Thyroid gland (tissue), 4 donors: Measurements from ENCODE around the gene MAFG. TPM values are rescaled to one million over a fixed set of nuclear protein-coding genes. Genes with fewer than 3 reads are reported as not detected.
"Not testable (repeated sequence)": the region's sequence is repeated elsewhere in the genome, so short reads cannot be mapped to it uniquely, and the experiment has no call there.

Experiments used
- DNase-seq, 2 donors: peaks; one replicate each; pipeline ENCODE4 v3.0.0-alpha.2; 2019
- H3K27ac ChIP-seq, 3 donors: fragments of 200-600 bp; sonication (generic); 1 replicate in 2 of 3; 2 replicates in 1 of 3; pipeline ENCODE4 v1.5.1; 2016 to 2019; ENCODE audit warnings: mild to moderate bottlenecking in 1 of 3, moderate library complexity in 1 of 3
- H3K27me3 ChIP-seq: fragments of 200-600 bp; sonication (generic); one replicate; pipeline ENCODE4 v1.5.1; 2019
- H3K36me3 ChIP-seq, 2 donors: fragments of 200-600 bp; sonication (generic); one replicate each; pipeline ENCODE4 v1.5.1; 2016 to 2019
- H3K4me1 ChIP-seq, 2 donors: fragments of 200-600 bp; sonication (generic); one replicate each; pipeline ENCODE4 v1.5.1; 2017 to 2019
- H3K4me3 ChIP-seq, 3 donors: fragments of 200-600 bp; sonication (generic); replicated peaks in 1 of 3; 1 replicate in 2 of 3; 2 replicates in 1 of 3; pipeline ENCODE4 v1.5.1; 2016; ENCODE audit warnings: mild to moderate bottlenecking in 1 of 3
- H3K9me3 ChIP-seq: fragments of 200-600 bp; sonication (generic); one replicate; pipeline ENCODE4 v1.5.1; 2017
- CTCF ChIP-seq, 6 experiments: fragments of 200-600 bp in 3 of 6; fragments of 450-650 bp in 3 of 6; sonication (generic) in 3 of 6; IDR thresholded peaks; one replicate each; pipeline ENCODE4 v1.5.1; 2016 to 2019; ENCODE audit warnings: antibody characterized with exemption in 6 of 6, mild to moderate bottlenecking in 2 of 6, inconsistent platforms in 1 of 6, moderate library complexity in 1 of 6
- POLR2A ChIP-seq, 2 donors: fragments of 450-650 bp; IDR thresholded peaks; one replicate each; pipeline ENCODE4 v1.6.1; 2017; ENCODE audit warnings: antibody characterized with exemption in 2 of 2, mild to moderate bottlenecking in 2 of 2, moderate library complexity in 1 of 2
- WGBS, 2 donors: methylation state at CpG; one replicate each; pipeline ENCODE4 v1.1.5; 2017; 5-methylcytosine and 5-hydroxymethylcytosine counted together
- intact Hi-C: fragments of 100-400 bp; cut with DNase I; formaldehyde crosslinking; loops from one replicate; pipeline ENCODE4 v1.15.1; 2023
- total RNA-seq, 4 donors: library from RNA; depleted of rRNA; stranded (reverse); fragments of >200 nt; gene quantifications; one replicate each; pipeline ENCODE4 v1.2.3, GENCODE V29; 2016

Gene MAFG
- total RNA-seq, 4 donors from 2014 or later: 28.2 to 51.8 (median 36.4) TPM

GRCh38 chr17:81956607-81957589, 29.4 kb upstream of the MAFG start:
- H3K27ac ChIP-seq: no peak overlapping the region
- TF ChIP-seq CTCF (IDR thresholded peaks at IDR 0.05) (no peak), POLR2A (IDR thresholded peaks at IDR 0.05) (no peak)
- DNase-seq: no peak
- no peaks in the 10 kb centered on the region for H3K9me3 ChIP-seq
- H3K4me1 ChIP-seq: peaks cover 6 to 22% of the 10 kb centered on the region in 2 donors
- H3K27me3 ChIP-seq: peaks cover 23% of the 10 kb centered on the region
- H3K4me3 ChIP-seq: no peak overlapping the region
- 80 to 81% methylated on average over 14 to 32 of the region's 45 CpGs for WGBS, 2 donors
- no peaks in the 10 kb centered on the region for H3K36me3 ChIP-seq
- intact Hi-C loops: loop anchor here (5.0 kb wide), 1 partner anchor 195 kb away; no protein-coding TSS in a partner anchor

- no peaks in the 10 kb centered on the region for H3K36me3 ChIP-seq
- peaks cover 6 to 17% of the 10 kb centered on the region in 2 donors for H3K4me1 ChIP-seq
- DNase-seq: no peak
- 82 to 85% methylated on average over 7 to 11 of the region's 13 CpGs for WGBS, 2 donors
- TF ChIP-seq CTCF (IDR thresholded peaks at IDR 0.05): no peak
- TF ChIP-seq POLR2A (IDR thresholded peaks at IDR 0.05): no peak
- H3K4me3 ChIP-seq: no peak overlapping the region
- H3K27me3 ChIP-seq: peaks cover 20% of the 10 kb centered on the region
- no peak overlapping the region for H3K27ac ChIP-seq
- H3K9me3 ChIP-seq: no peaks in the 10 kb centered on the region
- intact Hi-C loops: loop anchor here (5.0 kb wide), 1 partner anchor 196 kb away; no protein-coding TSS in a partner anchor
Measured at GRCh38 chr17:81955756-81956544, 28.4 kb upstream of the MAFG start.

- DNase-seq: no peak
- 78% methylated on average over 21 to 26 of the region's 26 CpGs for WGBS, 2 donors
- Histone ChIP-seq H3K4me1 (peaks cover 2 to 12% of the 10 kb centered on the region in 2 donors), H3K36me3 (no peaks in the 10 kb centered on the region), H3K4me3 (no peak overlapping the region), H3K9me3 (no peaks in the 10 kb centered on the region), H3K27me3 (peaks cover 16% of the 10 kb centered on the region), H3K27ac (no peak overlapping the region)
- intact Hi-C loops: loop anchor here (5.0 kb wide), 1 partner anchor 197 kb away; no protein-coding TSS in a partner anchor
- TF ChIP-seq CTCF (IDR thresholded peaks at IDR 0.05) (no peak), POLR2A (IDR thresholded peaks at IDR 0.05) (no peak)
Measured at GRCh38 chr17:81955058-81955681, 27.6 kb upstream of the MAFG start.

GRCh38 chr17:81954131-81955057, 26.9 kb upstream of the MAFG start:
- Histone ChIP-seq H3K27me3 (peaks cover 13% of the 10 kb centered on the region), H3K4me3 (no peak overlapping the region), H3K36me3 (no peaks in the 10 kb centered on the region), H3K27ac (no peak overlapping the region), H3K4me1 (peaks cover 0 to 4% of the 10 kb centered on the region in 2 donors), H3K9me3 (no peaks in the 10 kb centered on the region)
- WGBS, 2 donors: 86 to 88% methylated on average over 15 to 19 of the region's 19 CpGs
- intact Hi-C loops: loop anchor here (5.0 kb wide), 1 partner anchor 198 kb away; no protein-coding TSS in a partner anchor
- TF ChIP-seq POLR2A (IDR thresholded peaks at IDR 0.05): no peak
- TF ChIP-seq CTCF (IDR thresholded peaks at IDR 0.05): no peak
- no peak for DNase-seq

GRCh38 chr17:81953443-81953842, 25.9 kb upstream of the MAFG start:
- H3K27me3 ChIP-seq, H3K4me3 ChIP-seq, DNase-seq, H3K36me3 ChIP-seq, H3K9me3 ChIP-seq, intact Hi-C loops, H3K27ac ChIP-seq, H3K4me1 ChIP-seq: not testable (repeated sequence)
- WGBS, 2 donors: 69 to 77% methylated on average over 5 of the region's 5 CpGs
